Tibial artery (tissue), 4 donors: ENCODE measurements around the gene YWHAH.
A peak's percentile ranks its signal among the peaks of the same experiment; 100 is the strongest.

Experiments used
- DNase-seq, 2 donors: peaks; one replicate each; pipeline ENCODE4 v3.0.0-alpha.2; 2019
- H3K27ac ChIP-seq, 2 donors: fragments of 200-600 bp; sonication (generic) in 1 of 2; 1 replicate in 1 of 2; 2 replicates in 1 of 2; pipeline ENCODE4 v1.5.1; 2018 to 2019; ENCODE audit warnings: mild to moderate bottlenecking in 1 of 2
- H3K27me3 ChIP-seq, 2 donors: fragments of 200-600 bp; sonication (generic) in 1 of 2; one replicate each; pipeline versions ENCODE4 v1.5.1 to v1.6.0; 2016 to 2019
- H3K36me3 ChIP-seq, 3 donors: fragments of 200-600 bp; sonication (generic) in 2 of 3; one replicate each; pipeline ENCODE4 v1.5.1; 2016 to 2019; ENCODE audit warnings: mild to moderate bottlenecking in 2 of 3
- H3K4me1 ChIP-seq, 4 donors: fragments of 200-600 bp; sonication (generic) in 2 of 4; 1 replicate in 3 of 4; 2 replicates in 1 of 4; pipeline ENCODE4 v1.5.1; 2016 to 2019
- H3K4me3 ChIP-seq, 2 donors: fragments of 200-600 bp; sonication (generic) in 1 of 2; 1 replicate in 1 of 2; 2 replicates in 1 of 2; pipeline ENCODE4 v1.5.1; 2018 to 2019; ENCODE audit warnings: mild to moderate bottlenecking in 2 of 2
- H3K9me3 ChIP-seq, 3 donors: fragments of 200-600 bp; sonication (generic) in 1 of 3; one replicate each; pipeline ENCODE4 v1.5.1; 2016 to 2019
- intact Hi-C: fragments of 100-400 bp; cut with DNase I; formaldehyde crosslinking; loops from one replicate; pipeline ENCODE4 v1.15.0; 2023; ENCODE audit warnings: low total_unique reads
- TF ChIP-seq, protein P1 (sequence below), 2 experiments: fragments of 200-600 bp in 1 of 2; fragments of 450-650 bp in 1 of 2; IDR thresholded peaks; one replicate each; pipeline ENCODE4 v1.5.1; 2017 to 2019; ENCODE audit warnings: antibody characterized with exemption in 2 of 2, mild to moderate bottlenecking in 1 of 2, moderate library complexity in 1 of 2

Gene YWHAH

DNA sequence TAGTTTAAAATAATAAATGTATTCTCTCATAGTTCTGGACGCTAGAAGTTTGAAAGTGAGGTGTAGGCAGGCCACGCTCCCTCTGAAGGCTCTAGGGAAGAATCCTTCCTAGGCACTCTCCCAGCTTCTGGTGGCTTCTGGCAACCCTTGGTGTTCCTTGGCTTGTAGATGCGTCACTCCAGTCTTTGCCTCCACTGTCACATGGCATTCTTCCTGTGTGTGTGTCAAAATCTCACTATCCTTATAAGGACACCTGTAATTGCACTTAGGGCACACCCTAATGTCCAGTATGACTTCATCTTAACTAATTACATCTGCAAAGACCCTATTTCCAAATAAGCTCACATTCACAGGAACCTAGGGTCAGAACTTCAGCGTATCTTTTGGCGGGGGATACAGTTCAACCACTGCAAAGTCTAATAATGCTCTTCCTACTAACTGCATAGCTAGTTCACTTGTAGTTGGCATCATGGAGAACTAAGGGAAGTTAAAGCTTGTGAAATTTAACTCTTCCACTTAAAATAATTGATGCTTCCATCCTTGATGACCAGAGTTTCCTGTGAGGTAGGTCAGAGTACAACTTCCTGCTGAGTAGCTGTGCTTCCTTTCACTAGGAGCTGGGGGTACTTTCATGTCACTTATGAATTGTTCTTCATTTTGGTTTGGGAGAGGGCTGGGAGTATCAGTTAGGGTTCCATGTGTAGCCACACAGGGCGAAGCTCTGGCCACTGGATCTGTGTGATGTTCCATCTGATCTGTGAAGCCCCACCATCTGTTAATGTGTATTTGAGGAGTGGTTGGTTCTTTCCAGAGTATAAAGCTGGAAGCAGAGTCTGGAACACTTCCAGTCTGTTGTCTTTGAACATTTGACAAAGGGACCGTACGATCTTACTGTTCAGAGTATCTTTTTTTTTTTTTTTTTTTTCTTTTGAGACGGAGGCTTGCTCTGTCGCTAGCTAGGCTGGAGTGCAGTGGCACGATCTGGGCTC is 10.5 kb downstream of the YWHAH start:
- no peaks in the 10 kb centered on the region for H3K27me3 ChIP-seq
- H3K4me1 ChIP-seq = peaks cover 0 to 60% (median 49%) of the 10 kb centered on the region in 4 donors
- intact Hi-C loops = no loop called here
- DNase-seq = peak; percentile 78 to 91
- peak overlapping the region; percentile 81 to 99 for H3K27ac ChIP-seq
- H3K9me3 ChIP-seq = no peaks in the 10 kb centered on the region
- peaks cover 29 to 32% (median 31%) of the 10 kb centered on the region in 3 donors for H3K36me3 ChIP-seq
- no peak overlapping the region for H3K4me3 ChIP-seq
- TF ChIP-seq, protein P1, sequence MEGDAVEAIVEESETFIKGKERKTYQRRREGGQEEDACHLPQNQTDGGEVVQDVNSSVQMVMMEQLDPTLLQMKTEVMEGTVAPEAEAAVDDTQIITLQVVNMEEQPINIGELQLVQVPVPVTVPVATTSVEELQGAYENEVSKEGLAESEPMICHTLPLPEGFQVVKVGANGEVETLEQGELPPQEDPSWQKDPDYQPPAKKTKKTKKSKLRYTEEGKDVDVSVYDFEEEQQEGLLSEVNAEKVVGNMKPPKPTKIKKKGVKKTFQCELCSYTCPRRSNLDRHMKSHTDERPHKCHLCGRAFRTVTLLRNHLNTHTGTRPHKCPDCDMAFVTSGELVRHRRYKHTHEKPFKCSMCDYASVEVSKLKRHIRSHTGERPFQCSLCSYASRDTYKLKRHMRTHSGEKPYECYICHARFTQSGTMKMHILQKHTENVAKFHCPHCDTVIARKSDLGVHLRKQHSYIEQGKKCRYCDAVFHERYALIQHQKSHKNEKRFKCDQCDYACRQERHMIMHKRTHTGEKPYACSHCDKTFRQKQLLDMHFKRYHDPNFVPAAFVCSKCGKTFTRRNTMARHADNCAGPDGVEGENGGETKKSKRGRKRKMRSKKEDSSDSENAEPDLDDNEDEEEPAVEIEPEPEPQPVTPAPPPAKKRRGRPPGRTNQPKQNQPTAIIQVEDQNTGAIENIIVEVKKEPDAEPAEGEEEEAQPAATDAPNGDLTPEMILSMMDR (IDR thresholded peaks at IDR 0.05) = no peak

DNA sequence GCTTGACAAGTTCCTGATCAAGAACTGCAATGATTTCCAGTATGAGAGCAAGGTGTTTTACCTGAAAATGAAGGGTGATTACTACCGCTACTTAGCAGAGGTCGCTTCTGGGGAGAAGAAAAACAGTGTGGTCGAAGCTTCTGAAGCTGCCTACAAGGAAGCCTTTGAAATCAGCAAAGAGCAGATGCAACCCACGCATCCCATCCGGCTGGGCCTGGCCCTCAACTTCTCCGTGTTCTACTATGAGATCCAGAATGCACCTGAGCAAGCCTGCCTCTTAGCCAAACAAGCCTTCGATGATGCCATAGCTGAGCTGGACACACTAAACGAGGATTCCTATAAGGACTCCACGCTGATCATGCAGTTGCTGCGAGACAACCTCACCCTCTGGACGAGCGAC is 12.0 kb downstream of the YWHAH start:
- Histone ChIP-seq H3K9me3 (no peaks in the 10 kb centered on the region), H3K4me3 (no peak overlapping the region), H3K4me1 (peaks cover 0 to 45% (median 36%) of the 10 kb centered on the region in 4 donors), H3K27me3 (no peaks in the 10 kb centered on the region), H3K27ac (peak overlapping the region; percentile 81 to 99), H3K36me3 (peaks cover 29 to 32% (median 31%) of the 10 kb centered on the region in 3 donors)
- intact Hi-C loops = no loop called here
- no peak for DNase-seq
- TF ChIP-seq, protein P1 (IDR thresholded peaks at IDR 0.05) = no peak

DNA sequence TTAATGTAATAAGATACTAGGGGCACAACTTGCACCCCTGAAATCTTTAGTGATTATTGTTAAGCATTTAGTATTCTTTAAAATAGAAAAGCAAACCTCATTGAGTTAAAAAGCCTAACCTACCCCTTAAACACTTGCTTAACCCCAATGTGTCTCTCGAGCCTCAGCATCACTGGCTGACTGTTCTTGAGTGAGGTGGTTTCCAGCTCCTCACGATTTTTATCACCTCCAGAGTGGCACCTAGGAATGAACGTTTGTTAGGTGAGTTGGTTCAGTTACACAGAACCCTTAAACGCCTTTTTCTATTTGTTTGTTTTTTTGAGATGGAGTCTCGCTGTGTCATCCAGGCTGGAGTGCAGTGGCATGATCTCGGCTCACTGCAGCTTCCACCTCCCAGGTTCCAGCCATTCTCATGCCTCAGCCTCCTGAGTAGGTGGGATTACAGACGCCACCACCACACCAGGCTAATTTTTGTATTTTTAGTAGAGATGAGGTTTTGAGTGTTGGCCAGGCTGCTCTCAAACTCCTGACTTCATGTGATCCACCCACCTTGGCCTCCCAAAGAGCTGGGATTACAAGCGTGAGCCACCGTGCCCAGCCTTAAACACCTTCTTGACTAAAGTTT is 13.7 kb downstream of the YWHAH start:
- H3K4me3 ChIP-seq = no peak overlapping the region
- no peaks in the 10 kb centered on the region for H3K9me3 ChIP-seq
- no peak overlapping the region for H3K27ac ChIP-seq
- H3K36me3 ChIP-seq = peaks cover 29 to 32% (median 31%) of the 10 kb centered on the region in 3 donors
- peaks cover 0 to 28% (median 22%) of the 10 kb centered on the region in 4 donors for H3K4me1 ChIP-seq
- no peaks in the 10 kb centered on the region for H3K27me3 ChIP-seq
- no peak for DNase-seq
- intact Hi-C loops = no loop called here
- TF ChIP-seq, protein P1 (IDR thresholded peaks at IDR 0.05) = no peak

DNA sequence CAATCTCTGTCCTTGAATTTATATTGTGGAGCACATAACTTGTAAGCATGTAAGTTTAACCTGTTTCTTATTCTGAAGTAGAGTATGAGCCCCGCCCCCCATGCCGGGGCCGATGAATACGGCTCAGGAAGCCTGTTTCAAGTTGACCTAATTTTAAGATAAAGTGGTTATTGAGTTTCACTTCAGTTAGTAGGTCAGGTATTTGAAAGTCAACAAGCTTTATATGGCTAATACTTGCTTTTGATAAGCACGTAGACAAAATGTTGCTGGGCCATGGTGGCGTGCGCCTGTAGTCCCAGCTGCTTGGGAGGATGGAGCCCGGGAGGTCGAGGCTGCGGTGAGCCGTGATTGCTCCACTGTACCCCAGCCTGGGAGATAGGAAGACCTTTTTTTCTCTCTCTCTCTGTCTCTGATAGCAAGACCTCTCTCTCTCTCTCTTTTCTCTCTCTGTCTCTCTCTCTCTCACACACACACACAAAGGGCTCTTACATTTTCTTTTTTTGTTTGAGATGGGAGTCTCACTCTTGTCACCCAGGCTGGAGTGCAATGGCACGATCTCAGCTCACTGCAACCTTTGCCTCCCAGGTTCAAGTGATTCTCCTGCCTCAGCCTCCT is 14.4 kb downstream of the YWHAH start:
- no peak overlapping the region for H3K4me3 ChIP-seq
- peaks cover 0 to 21% (median 16%) of the 10 kb centered on the region in 4 donors for H3K4me1 ChIP-seq
- H3K27ac ChIP-seq = no peak overlapping the region
- DNase-seq = no peak
- H3K9me3 ChIP-seq = no peaks in the 10 kb centered on the region
- intact Hi-C loops = no loop called here
- H3K36me3 ChIP-seq = peaks cover 29 to 32% (median 31%) of the 10 kb centered on the region in 3 donors
- H3K27me3 ChIP-seq = no peaks in the 10 kb centered on the region
- TF ChIP-seq, protein P1 (IDR thresholded peaks at IDR 0.05) = no peak

DNA sequence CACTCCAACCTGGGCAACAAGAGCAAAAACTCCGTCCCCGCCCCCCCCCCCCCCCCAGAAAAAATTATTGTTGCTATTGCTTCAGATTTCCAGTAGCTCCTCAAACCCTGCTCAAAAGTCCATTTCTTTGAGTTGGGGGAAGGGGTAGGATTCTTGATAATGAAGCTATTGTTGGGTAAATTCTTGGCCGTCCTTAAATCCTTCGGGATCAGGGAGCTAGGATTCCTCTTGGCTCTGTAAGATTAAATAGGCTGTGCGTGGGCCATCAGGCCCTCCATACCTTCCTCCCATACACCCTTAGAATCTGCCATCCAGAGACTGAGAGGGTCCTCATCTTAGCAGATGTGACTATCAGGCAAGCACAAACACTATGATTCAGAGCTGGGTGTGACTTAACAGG is 16.4 kb downstream of the YWHAH start:
- DNase-seq = no peak
- TF ChIP-seq, protein P1 (IDR thresholded peaks at IDR 0.05) = no peak
- Histone ChIP-seq H3K4me3 (no peak overlapping the region), H3K27me3 (no peaks in the 10 kb centered on the region), H3K36me3 (peaks cover 29 to 32% (median 31%) of the 10 kb centered on the region in 3 donors), H3K27ac (no peak overlapping the region), H3K4me1 (peaks cover 0 to under 1% (median 0%) of the 10 kb centered on the region in 4 donors), H3K9me3 (no peaks in the 10 kb centered on the region)
- intact Hi-C loops = no loop called here
